ENCODE measurements around the gene MAD2L2.

GRCh38 chr1:11678442-11678841 is 2.5 kb downstream of the MAD2L2 start:
- TF ChIP-seq CTCF (conservative IDR thresholded peaks at IDR 0.05 in 1 of 2, IDR thresholded peaks at IDR 0.05 in 1 of 2; ENCODE audit: low read depth in 1 of 2, low read length in 2 of 2) (no peak), EZH2 (IDR thresholded peaks at IDR 0.05; ENCODE audit: low read length, missing control alignments) (no peak)

Data from fibroblast of lung (primary cell).